Measurements from ENCODE around the gene TRAPPC4.
"Not testable (repeated sequence)": the region's sequence is repeated elsewhere in the genome, so short reads cannot be mapped to it uniquely, and the experiment has no call there.

The TRAPPC4 gene

DNA sequence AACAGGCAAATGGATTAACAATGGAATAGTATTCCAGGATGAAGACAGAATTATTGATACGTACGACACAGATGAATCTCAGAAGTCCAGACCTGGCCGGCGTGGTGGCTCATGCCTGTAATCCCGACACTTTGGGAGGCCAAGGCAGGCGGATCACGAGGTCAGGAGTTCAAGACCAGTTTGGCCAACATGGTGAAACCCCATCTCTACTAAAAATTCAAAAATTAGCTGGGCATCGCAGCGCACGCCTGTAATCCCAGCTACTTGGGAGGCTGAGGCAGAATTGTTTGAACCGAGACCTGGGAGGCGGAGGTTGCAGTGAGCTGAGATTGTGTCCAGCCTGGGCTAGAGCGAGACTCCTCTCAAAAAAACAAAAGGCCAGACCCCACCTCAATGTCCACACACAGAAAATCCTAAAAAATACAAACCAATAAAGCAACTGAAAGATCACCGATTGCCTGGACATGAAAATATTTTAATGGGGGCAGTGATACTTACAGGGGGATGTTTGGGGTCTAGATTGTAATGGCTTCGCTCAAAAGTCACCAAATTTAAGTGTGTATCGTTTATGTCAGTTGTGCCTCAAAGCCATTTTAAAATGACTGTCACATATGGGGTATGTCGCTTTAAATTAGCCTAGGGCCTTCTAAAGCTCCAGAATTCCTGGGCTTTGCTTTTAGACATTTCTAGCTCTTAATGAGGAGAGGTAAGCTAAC, 4.2 kb upstream of the TRAPPC4 start:
- DNase-seq, result no peak

- no peak for DNase-seq
These were observed 3.4 kb upstream of the TRAPPC4 start for GRCh38 chr11:119015054-119015611.

DNA sequence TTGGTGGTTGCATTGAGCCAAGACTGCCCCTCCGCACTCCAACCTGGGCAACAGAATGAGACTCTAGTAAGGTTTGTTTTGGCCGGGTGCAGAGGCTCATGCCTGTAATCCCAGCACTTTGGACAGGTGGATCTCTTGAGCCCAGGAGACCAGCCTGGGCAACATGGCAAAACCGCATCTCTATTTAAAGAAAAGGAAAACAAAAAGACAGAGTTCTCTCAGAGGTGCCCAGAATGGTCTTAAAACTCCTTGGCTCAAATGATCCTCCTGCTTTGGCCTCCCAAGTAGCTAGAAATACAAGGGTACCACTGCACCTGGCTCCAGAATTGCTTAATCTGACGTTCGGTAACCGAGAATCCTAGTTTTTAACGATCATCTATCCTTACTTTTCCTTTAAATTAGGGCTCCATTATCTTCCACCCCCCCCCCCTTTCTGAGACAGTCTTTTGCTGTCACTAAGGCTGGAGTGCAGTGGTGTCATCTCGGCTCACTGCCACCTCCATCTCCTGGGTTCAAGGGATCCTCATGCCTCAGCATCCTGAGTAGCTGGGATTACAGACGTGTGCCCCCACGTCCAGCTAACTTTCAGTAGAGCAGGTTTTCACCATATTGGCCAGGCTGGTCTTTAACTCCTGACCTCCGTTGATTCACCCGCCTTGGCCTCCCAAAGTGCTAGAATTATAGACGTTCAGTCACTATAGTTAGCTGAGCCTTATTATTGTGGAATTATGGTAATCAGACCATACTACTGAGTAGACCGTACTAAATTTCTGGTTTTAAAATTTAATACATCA, 2.2 kb upstream of the TRAPPC4 start:
- no peak for DNase-seq

GRCh38 chr11:119017377-119017776, 1.2 kb upstream of the TRAPPC4 start:
- not testable (repeated sequence) for DNase-seq

- DNase-seq, result no peak
These were observed 1.4 kb downstream of the TRAPPC4 start for GRCh38 chr11:119019996-119020395.

- no peak for DNase-seq
These were observed 3.1 kb downstream of the TRAPPC4 start for GRCh38 chr11:119021631-119022030.

DNA sequence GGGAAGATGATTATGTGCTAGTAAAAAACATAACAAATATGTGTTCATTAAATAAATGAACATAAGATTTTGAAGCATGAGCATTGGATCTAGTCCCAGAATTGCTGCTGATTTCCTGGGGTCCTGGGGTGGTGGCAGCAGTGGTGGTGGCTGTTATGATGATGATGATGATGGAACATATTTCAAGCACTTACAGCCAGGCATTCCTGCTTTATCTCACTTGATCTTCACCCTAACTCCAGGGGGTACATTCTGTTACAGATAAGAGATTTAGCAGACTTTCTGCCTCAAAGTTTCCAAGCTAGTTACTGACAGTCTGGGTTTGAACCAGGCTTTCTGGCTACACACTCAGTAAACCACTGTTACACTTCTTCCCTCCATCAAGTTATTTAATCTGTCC, 5.2 kb downstream of the TRAPPC4 start:
- DNase-seq, result no peak

GRCh38 chr11:119024430-119025098, 6.0 kb downstream of the TRAPPC4 start:
- no peak for DNase-seq

GRCh38 chr11:119025099-119025473, 6.5 kb downstream of the TRAPPC4 start:
- no peak for DNase-seq

DNA sequence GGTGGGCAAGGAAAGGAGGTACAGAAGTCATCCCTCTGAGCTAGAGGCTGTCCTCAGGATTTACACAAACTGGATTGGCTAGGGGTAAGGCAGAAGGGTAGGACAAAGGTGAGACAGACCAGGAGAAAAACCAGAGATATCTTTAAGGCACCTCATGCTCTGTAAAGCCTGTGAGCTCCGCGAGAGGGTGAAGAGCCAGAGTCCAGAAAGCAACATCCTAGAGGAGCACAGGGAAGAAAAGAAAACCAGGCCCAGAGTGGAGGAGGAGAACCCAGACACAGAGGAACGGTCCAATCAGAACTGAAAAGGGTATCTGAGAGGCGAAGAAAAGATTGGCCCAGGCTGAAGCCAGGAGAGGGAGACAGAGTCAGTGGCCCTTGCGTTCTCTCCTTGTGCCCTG, 7.0 kb downstream of the TRAPPC4 start:
- DNase-seq, result no peak

- no peak for DNase-seq
These were observed 7.6 kb downstream of the TRAPPC4 start for GRCh38 chr11:119025978-119026766.

DNA sequence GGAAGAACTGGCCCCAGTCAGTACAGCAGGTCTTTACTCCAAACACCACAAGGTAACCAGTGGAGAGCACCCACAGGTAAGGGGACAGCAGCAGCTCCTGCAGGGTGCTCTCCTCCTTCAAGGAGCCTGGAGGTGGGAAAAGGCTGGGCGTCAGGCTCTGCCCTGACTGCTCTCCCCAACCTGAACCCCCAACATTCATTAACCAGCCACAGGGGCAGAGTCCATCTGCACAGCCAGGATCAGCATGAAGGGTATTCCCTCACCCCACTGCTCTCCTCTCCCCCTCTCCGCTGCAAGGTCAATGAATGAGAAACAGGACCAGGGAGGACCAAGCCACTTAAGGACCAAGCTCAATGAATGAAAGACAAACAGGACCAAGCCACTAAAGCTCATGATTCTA, 8.4 kb downstream of the TRAPPC4 start:
- DNase-seq, result no peak

- no peak for DNase-seq
These were observed 9.2 kb downstream of the TRAPPC4 start for GRCh38 chr11:119027561-119028345.

- DNase-seq, result no peak
These were observed 9.9 kb downstream of the TRAPPC4 start for GRCh38 chr11:119028346-119029068.

DNA sequence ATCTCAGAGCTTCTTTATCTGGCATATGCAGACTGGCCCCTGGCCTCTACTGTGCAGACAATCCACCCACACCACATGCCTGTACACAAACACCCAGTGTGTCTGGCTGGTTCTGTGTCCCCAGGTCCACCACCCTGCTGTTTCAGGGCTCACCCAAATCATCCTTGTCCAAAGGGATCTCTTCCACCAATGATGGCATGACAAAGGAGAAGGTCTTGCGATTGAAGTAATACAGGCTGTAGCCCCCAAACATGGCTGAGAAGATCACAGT, 10.4 kb downstream of the TRAPPC4 start:
- DNase-seq, result no peak

- no peak for DNase-seq
These were observed 10.9 kb downstream of the TRAPPC4 start for GRCh38 chr11:119029340-119030028.

- DNase-seq, result no peak
These were observed 11.4 kb downstream of the TRAPPC4 start for GRCh38 chr11:119030029-119030328.

GRCh38 chr11:119030329-119031047, 11.9 kb downstream of the TRAPPC4 start, which contains the start of gene SLC37A4:
Gene SLC37A4 (minus strand): TSS chr11:119030877.
- DNase-seq, result peak; percentile 89

DNA sequence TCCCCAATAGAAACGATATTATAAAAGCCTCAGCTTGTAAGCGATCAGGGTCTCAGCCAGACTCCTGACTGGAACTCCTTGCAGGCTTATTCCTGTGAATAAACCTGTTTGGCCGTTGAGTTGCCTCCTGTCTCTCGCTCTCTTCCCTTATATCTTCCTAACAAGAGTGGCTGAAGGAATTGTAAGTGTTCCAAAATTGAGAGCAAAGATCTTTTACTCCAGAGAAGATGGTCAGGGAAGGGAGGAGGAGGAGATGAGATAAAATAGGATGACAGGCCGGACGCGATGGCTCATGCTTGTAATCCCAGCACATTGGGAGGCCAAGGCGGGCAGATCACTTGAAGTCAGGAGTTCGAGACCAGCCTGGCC, 13.3 kb downstream of the TRAPPC4 start:
- DNase-seq, result no peak

GRCh38 chr11:119033421-119033820, 14.9 kb downstream of the TRAPPC4 start:
- not testable (repeated sequence) for DNase-seq

All from SHP77 treated with DMSO at 0.1 percent for 48 hours (cell line).